Smooth muscle cell (in vitro differentiated cells): ENCODE results near the gene COL19A1. TPM values are rescaled to one million over a fixed set of nuclear protein-coding genes. Genes with fewer than 3 reads are reported as not detected.

Experiments used
- DNase-seq: peaks from one replicate; lab custom pipeline; 2025; ENCODE audit not compliant: unreplicated experiment; lab: John Stamatoyannopoulos, UW
- H2AFZ ChIP-seq: fragments of 200-600 bp; sonication (generic); 2 replicates; pipeline ENCODE4 v1.6.0; 2016; ENCODE audit warnings: antibody characterized with exemption, low read depth, mild to moderate bottlenecking
- H3F3A ChIP-seq: fragments of 200-600 bp; sonication (generic); 2 replicates; pipeline ENCODE4 v1.6.0; 2017; ENCODE audit warnings: antibody characterized with exemption, low read depth
- H3K27ac ChIP-seq: fragments of 200-600 bp; sonication (generic); 2 replicates; pipeline ENCODE4 v1.5.1; 2016; ENCODE audit warnings: low read depth, mild to moderate bottlenecking
- H3K27me3 ChIP-seq: fragments of 200-600 bp; sonication (generic); 2 replicates; pipeline ENCODE4 v1.6.1; 2016; ENCODE audit warnings: low read depth, mild to moderate bottlenecking
- H3K36me3 ChIP-seq: fragments of 200-600 bp; sonication (generic); 2 replicates; pipeline ENCODE4 v1.5.1; 2016; ENCODE audit warnings: low read depth
- H3K4me1 ChIP-seq: fragments of 200-600 bp; sonication (generic); 2 replicates; pipeline ENCODE4 v1.5.1; 2016; ENCODE audit warnings: low read depth
- H3K4me2 ChIP-seq: fragments of 200-600 bp; sonication (generic); 2 replicates; pipeline ENCODE4 v1.6.0; 2016; ENCODE audit warnings: mild to moderate bottlenecking
- H3K4me3 ChIP-seq: fragments of 200-600 bp; sonication (generic); 2 replicates; pipeline ENCODE4 v1.5.1; 2016; ENCODE audit warnings: mild to moderate bottlenecking
- H3K79me2 ChIP-seq: fragments of 200-600 bp; sonication (generic); 2 replicates; pipeline ENCODE4 v1.6.0; 2016; ENCODE audit warnings: low read depth, mild to moderate bottlenecking
- H3K9ac ChIP-seq: fragments of 200-600 bp; sonication (generic); 2 replicates; pipeline ENCODE4 v1.6.0; 2016; ENCODE audit warnings: low read depth
- H3K9me3 ChIP-seq: fragments of 200-600 bp; sonication (generic); replicated peaks from 2 replicates; pipeline ENCODE4 v1.5.1; 2016; ENCODE audit warnings: low read depth
- H4K20me1 ChIP-seq: fragments of 200-600 bp; sonication (generic); 2 replicates; pipeline ENCODE4 v1.6.0; 2016; ENCODE audit warnings: low read depth
- CTCF ChIP-seq: fragments of 200-600 bp; sonication (generic); IDR thresholded peaks from 2 replicates; pipeline ENCODE4 v1.5.1; 2017; ENCODE audit warnings: borderline replicate concordance, mild to moderate bottlenecking, antibody characterized with exemption; ENCODE audit not compliant: insufficient read depth, poor library complexity, severe bottlenecking
- WGBS: methylation state at CpG from one replicate; pipeline ENCODE4 v1.1.7; 2016; ENCODE audit warnings: low lambda C conversion rate; 5-methylcytosine and 5-hydroxymethylcytosine counted together
- polyA plus RNA-seq: library from polyadenylated mRNA; unstranded; fragments of >200 nt; fragmentation: Nextera tagmentation; extraction: Ambion mirVana; gene quantifications from 2 replicates; pipeline ENCODE4 v1.2.1, GENCODE V29; 2016
- total RNA-seq: library from RNA; depleted of rRNA; stranded (reverse); fragments of >200 nt; gene quantifications from 2 replicates; pipeline ENCODE4 v1.2.3, GENCODE V29; 2014

The COL19A1 gene
- total and polyA plus RNA-seq, 2 experiments from 2014 or later: 0.55 to 1.6 TPM

- Histone ChIP-seq H3K9ac (no peak overlapping the region), H3K4me1 (no peaks in the 10 kb centered on the region), H3K9me3 (no peaks in the 10 kb centered on the region), H3K4me3 (no peak overlapping the region), H2AFZ (peak overlapping the region; percentile 77), H3K27me3 (no peaks in the 10 kb centered on the region), H3K4me2 (peak overlapping the region; percentile 29), H3K36me3 (no peaks in the 10 kb centered on the region), H3F3A (no peaks in the 10 kb centered on the region), H3K27ac (no peak overlapping the region), H3K79me2 (no peaks in the 10 kb centered on the region), H4K20me1 (no peaks in the 10 kb centered on the region)
- TF ChIP-seq CTCF: no peak
- WGBS: 88% methylated on average over 1 of the region's 1 CpG
- DNase-seq: no peak
Measured at GRCh38 chr6:69948479-69949114, 82.2 kb downstream of the COL19A1 start.

- no peak for DNase-seq
- Histone ChIP-seq H2AFZ (no peak overlapping the region), H3K27ac (no peak overlapping the region), H3K9me3 (no peaks in the 10 kb centered on the region), H3K36me3 (no peaks in the 10 kb centered on the region), H3K4me1 (no peaks in the 10 kb centered on the region), H3F3A (no peaks in the 10 kb centered on the region), H3K4me2 (no peak overlapping the region), H3K79me2 (no peaks in the 10 kb centered on the region), H4K20me1 (no peaks in the 10 kb centered on the region), H3K27me3 (no peaks in the 10 kb centered on the region), H3K9ac (no peak overlapping the region), H3K4me3 (no peak overlapping the region)
- no peak for TF ChIP-seq CTCF
- 91% methylated on average over 1 of the region's 1 CpG for WGBS
Measured at GRCh38 chr6:69953491-69953890, 87.1 kb downstream of the COL19A1 start.

GRCh38 chr6:69954733-69955132 is 88.4 kb downstream of the COL19A1 start:
- Histone ChIP-seq H3K4me1 (no peaks in the 10 kb centered on the region), H4K20me1 (no peaks in the 10 kb centered on the region), H2AFZ (no peak overlapping the region), H3F3A (no peaks in the 10 kb centered on the region), H3K4me3 (no peak overlapping the region), H3K9me3 (no peaks in the 10 kb centered on the region), H3K9ac (no peak overlapping the region), H3K27me3 (no peaks in the 10 kb centered on the region), H3K27ac (no peak overlapping the region), H3K36me3 (no peaks in the 10 kb centered on the region), H3K4me2 (no peak overlapping the region), H3K79me2 (no peaks in the 10 kb centered on the region)
- whole genome bisulfite sequencing: 51% methylated on average over 1 of the region's 1 CpG
- TF ChIP-seq CTCF: no peak
- DNase-seq: no peak

GRCh38 chr6:69957985-69958559 is 91.7 kb downstream of the COL19A1 start:
- no peak for TF ChIP-seq CTCF
- Histone ChIP-seq H3K9me3 (no peaks in the 10 kb centered on the region), H3K9ac (no peak overlapping the region), H3K27me3 (no peaks in the 10 kb centered on the region), H3K79me2 (no peaks in the 10 kb centered on the region), H3K4me2 (no peak overlapping the region), H3K36me3 (no peaks in the 10 kb centered on the region), H2AFZ (no peak overlapping the region), H3F3A (no peaks in the 10 kb centered on the region), H4K20me1 (no peaks in the 10 kb centered on the region), H3K27ac (no peak overlapping the region), H3K4me3 (no peak overlapping the region), H3K4me1 (no peaks in the 10 kb centered on the region)
- no peak for DNase-seq
- 93% methylated on average over 3 of the region's 3 CpGs for WGBS
